HepG2 (cell line): ENCODE measurements around the gene UBE2B. TPM values are rescaled to one million over a fixed set of nuclear protein-coding genes. Genes with fewer than 3 reads are reported as not detected.

Source experiments
- AHDC1 ChIP-seq: sonication (generic); formaldehyde crosslinking; IDR thresholded peaks from 2 replicates; pipeline ENCODE4 v1.5.1; 2020; ENCODE audit warnings: mild to moderate bottlenecking, missing genetic modification reagents, borderline replicate concordance
- ASH2L ChIP-seq: fragments of 300-600, 200-600 bp; sonication (generic); IDR thresholded peaks from 2 replicates; pipeline ENCODE4 v1.7.0; 2017; ENCODE audit warnings: low read depth, mild to moderate bottlenecking, moderate library complexity, mixed read lengths, low read length; ENCODE audit not compliant: insufficient read length
- CENPBD1 ChIP-seq: sonication (generic); formaldehyde crosslinking; IDR thresholded peaks from 2 replicates; pipeline ENCODE4 v1.8.0; 2022; ENCODE audit warnings: missing genetic modification reagents, low read depth, mild to moderate bottlenecking, borderline replicate concordance
- DBP ChIP-seq: sonication (generic); formaldehyde crosslinking; IDR thresholded peaks from 2 replicates; pipeline ENCODE4 v1.4.0; 2020; ENCODE audit warnings: missing genetic modification reagents; ENCODE audit errors: not compliant biosample characterization
- ETV5 ChIP-seq: IDR thresholded peaks from 2 replicates; pipeline ENCODE4 v1.6.1; 2018; ENCODE audit warnings: missing biosample characterization, missing genetic modification reagents, inconsistent platforms, borderline replicate concordance
- EZH2 ChIP-seq: conservative IDR thresholded peaks from 2 replicates; pipeline ENCODE4 v1.6.1; 2012; ENCODE audit warnings: mild to moderate bottlenecking, low read depth, low read length, moderate library complexity
- FUBP1 ChIP-seq: sonication (generic); formaldehyde crosslinking; IDR thresholded peaks from 2 replicates; pipeline ENCODE4 v1.5.1; 2020; ENCODE audit warnings: missing genetic modification reagents, mild to moderate bottlenecking, borderline replicate concordance
- ISL2 ChIP-seq: sonication (generic); formaldehyde crosslinking; IDR thresholded peaks from 2 replicates; pipeline ENCODE4 v1.5.0; 2020; ENCODE audit warnings: missing genetic modification reagents
- MYC ChIP-seq: sonication (generic); formaldehyde crosslinking; IDR thresholded peaks from 2 replicates; pipeline ENCODE4 v1.9.0; 2021; ENCODE audit warnings: missing genetic modification reagents, borderline replicate concordance
- NFE2 ChIP-seq: sonication (generic); formaldehyde crosslinking; IDR thresholded peaks from 2 replicates; pipeline ENCODE4 v1.4.0; 2020; ENCODE audit warnings: missing genetic modification reagents
- NKX3-1 ChIP-seq: sonication (generic); formaldehyde crosslinking; IDR thresholded peaks from 2 replicates; pipeline ENCODE4 v1.5.0; 2020; ENCODE audit warnings: missing genetic modification reagents
- PAF1 ChIP-seq: IDR thresholded peaks from 2 replicates; pipeline ENCODE4 v1.6.1; 2016; ENCODE audit warnings: missing genetic modification reagents, missing compliant biosample characterization
- RARG ChIP-seq: sonication (generic); formaldehyde crosslinking; IDR thresholded peaks from 2 replicates; pipeline ENCODE4 v1.4.0; 2020; ENCODE audit warnings: low read depth, mild to moderate bottlenecking, missing genetic modification reagents
- TGIF2 ChIP-seq: IDR thresholded peaks from 2 replicates; pipeline ENCODE4 v1.6.1; 2016; ENCODE audit warnings: control low read depth, missing compliant biosample characterization
- ZNF12 ChIP-seq: sonication (generic); formaldehyde crosslinking; IDR thresholded peaks from 2 replicates; pipeline ENCODE4 v1.5.0; 2020; ENCODE audit warnings: missing genetic modification reagents
- ZNF143 ChIP-seq: sonication (generic); formaldehyde crosslinking; IDR thresholded peaks from 2 replicates; pipeline ENCODE4 v1.4.0; 2020; ENCODE audit warnings: missing genetic modification reagents
- ZNF44 ChIP-seq: sonication (generic); formaldehyde crosslinking; IDR thresholded peaks from 2 replicates; pipeline ENCODE4 v1.5.1; 2020; ENCODE audit warnings: mild to moderate bottlenecking, missing genetic modification reagents
- ZNF572 ChIP-seq: sonication (generic); formaldehyde crosslinking; IDR thresholded peaks from 2 replicates; pipeline ENCODE4 v1.5.1; 2020; ENCODE audit warnings: mild to moderate bottlenecking, missing genetic modification reagents
- ZNF770 ChIP-seq: sonication (generic); formaldehyde crosslinking; IDR thresholded peaks from 2 replicates; pipeline ENCODE4 v1.5.0; 2020; ENCODE audit warnings: mild to moderate bottlenecking, missing genetic modification reagents
- polyA plus RNA-seq, 8 experiments: library from polyadenylated mRNA; depleted of rRNA in 3 of 8; stranded (reverse) in 7 of 8; unstranded in 1 of 8; fragments of >200 nt; fragmentation: Illumina TruSeq in 4 of 8; extraction: Trizol in 4 of 8; gene quantifications; 2 replicates each; pipeline versions ENCODE4 v1.2.1 to v1.2.3, GENCODE V29; 2011 to 2016; ENCODE audit warnings: low read depth in 4 of 8, missing spikeins in 1 of 8, mixed read lengths in 1 of 8; ENCODE audit not compliant: insufficient read depth in 1 of 8
- total RNA-seq, 5 experiments: library from RNA; depleted of rRNA; stranded (reverse); fragments of >200 nt; fragmentation: Illumina TruSeq; extraction: Trizol; gene quantifications; 2 replicates each; pipeline ENCODE4 v1.2.3, GENCODE V29; 2016; ENCODE audit warnings: low read depth in 1 of 5

Gene UBE2B
- total and polyA plus RNA-seq, 2 of the 13 experiments (the other 11 are each of a cell fraction or from before 2014, with no cell fraction given), result 25.2 to 56.0 TPM

GRCh38 chr5:134411546-134412266 is 40.3 kb downstream of the UBE2B start, which contains the start of gene CDKN2AIPNL (continued):
- peak; percentile 91 for TF ChIP-seq MYC
- peak; percentile 84 for TF ChIP-seq ISL2 (CRISPR knock-in tag)
- peak; percentile 83; the same call in 1 of the 2 replicates for TF ChIP-seq TGIF2 (CRISPR knock-in tag)
- TF ChIP-seq ZNF770 (CRISPR knock-in tag), result no peak; the same call in 1 of the 2 replicates
- TF ChIP-seq DBP (CRISPR knock-in tag), result no peak
- TF ChIP-seq PAF1 (CRISPR knock-in tag), result no peak
- TF ChIP-seq ZNF12, result peak; percentile 61; the same call in 1 of the 2 replicates
- TF ChIP-seq AHDC1 (CRISPR knock-in tag), result no peak
- peak; percentile 29; the same call in 1 of the 2 replicates for TF ChIP-seq ZNF44 (CRISPR knock-in tag)
- TF ChIP-seq ETV5 (CRISPR knock-in tag), result peak; percentile 76
- no peak for TF ChIP-seq NKX3-1 (CRISPR knock-in tag)
- TF ChIP-seq EZH2, result no peak
- TF ChIP-seq ASH2L, result peak; percentile 72
- TF ChIP-seq NFE2, result no peak
- TF ChIP-seq ZNF143 (CRISPR knock-in tag), result peak; percentile 93
- no peak for TF ChIP-seq ZNF572 (CRISPR knock-in tag)
- TF ChIP-seq CENPBD1 (CRISPR knock-in tag), result no peak
- TF ChIP-seq FUBP1, result no peak
- TF ChIP-seq RARG (CRISPR knock-in tag), result peak; percentile 93; the same call in 1 of the 2 replicates
